ENCODE measurements around the gene CIDEB.

GRCh38 chr14:24258548-24259265 is 49.1 kb downstream of the CIDEB start:
- TF ChIP-seq EP300 (IDR thresholded peaks at IDR 0.05) (no peak), POLR2A (IDR thresholded peaks at IDR 0.05) (no peak), CTCF (IDR thresholded peaks at IDR 0.05) (no peak)
